ENCODE measurements around the gene KCNG4. TPM values are rescaled to one million over a fixed set of nuclear protein-coding genes. Genes with fewer than 3 reads are reported as not detected.

The KCNG4 gene
- total RNA-seq, 1 donor from 2014 or later: not detected

- intact Hi-C loops (cut with micrococcal nuclease): no loop called here
Measured at GRCh38 chr16:84183911-84184591, 55.8 kb downstream of the KCNG4 start.

GRCh38 chr16:84183572-84183875, 56.3 kb downstream of the KCNG4 start:
- intact Hi-C loops (cut with micrococcal nuclease): no loop called here

GRCh38 chr16:84182680-84183571, 56.9 kb downstream of the KCNG4 start:
- intact Hi-C loops (cut with micrococcal nuclease): no loop called here

- intact Hi-C loops (cut with micrococcal nuclease): no loop called here
Measured at GRCh38 chr16:84182104-84182503, 57.7 kb downstream of the KCNG4 start.

GRCh38 chr16:84181144-84181915, 58.5 kb downstream of the KCNG4 start:
- intact Hi-C loops (cut with micrococcal nuclease): no loop called here

- intact Hi-C loops (cut with micrococcal nuclease): no loop called here
Measured at GRCh38 chr16:84180519-84181140, 59.2 kb downstream of the KCNG4 start.

- intact Hi-C loops (cut with micrococcal nuclease): no loop called here
Measured at GRCh38 chr16:84179612-84180320, 60.0 kb downstream of the KCNG4 start.

GRCh38 chr16:84178892-84179611, 60.8 kb downstream of the KCNG4 start:
- intact Hi-C loops (cut with micrococcal nuclease): no loop called here

GRCh38 chr16:84178146-84178765, 61.6 kb downstream of the KCNG4 start:
- intact Hi-C loops (cut with micrococcal nuclease): no loop called here

- intact Hi-C loops (cut with micrococcal nuclease): no loop called here
Measured at GRCh38 chr16:84177741-84178073, 62.1 kb downstream of the KCNG4 start.

GRCh38 chr16:84176192-84177053, 63.4 kb downstream of the KCNG4 start:
- intact Hi-C loops (cut with micrococcal nuclease): no loop called here

- intact Hi-C loops (cut with micrococcal nuclease): loop anchor here (1.0 kb wide), 3 partner anchors 58 to 219 kb away; no protein-coding TSS in a partner anchor
Measured at GRCh38 chr16:84175350-84176081, 64.3 kb downstream of the KCNG4 start.

GRCh38 chr16:84174396-84174795, 65.4 kb downstream of the KCNG4 start:
- intact Hi-C loops (cut with micrococcal nuclease): no loop called here

- intact Hi-C loops (cut with micrococcal nuclease): no loop called here
Measured at GRCh38 chr16:84169765-84170310, 70.0 kb downstream of the KCNG4 start.

Measured in T-helper 1 cell treated with Interleukin-12 subunit alpha and Interleukin-12 subunit beta and Interleukin-4 antibody, amounts not matched to agents 30 ng/mL and 1 ng/mL, for 36 hours (primary cell).